Stimulated activated CD4-positive, alpha-beta T cell treated with anti-CD3 and anti-CD28 coated beads, Interleukin-4, amount 100 ng/mL, for 1 hour (primary cell): Measurements from ENCODE around the gene URI1.

ENCODE experiments used
- DNase-seq: peaks from one replicate; pipeline ENCODE4 v3.0.0-alpha.2; 2020

The URI1 gene

GRCh38 chr19:29976151-29976943, 34.3 kb downstream of the URI1 start:
- no peak for DNase-seq

GRCh38 chr19:29978080-29978479, 36.0 kb downstream of the URI1 start:
- no peak for DNase-seq

GRCh38 chr19:29983568-29983967, 41.5 kb downstream of the URI1 start:
- DNase-seq = no peak

- no peak for DNase-seq
Measured at GRCh38 chr19:29985196-29985595, 43.2 kb downstream of the URI1 start.

GRCh38 chr19:29988351-29988750, 46.3 kb downstream of the URI1 start:
- no peak for DNase-seq

- no peak for DNase-seq
Measured at GRCh38 chr19:29992233-29992867, 50.3 kb downstream of the URI1 start.

- DNase-seq = no peak
Measured at GRCh38 chr19:29999490-29999889, 57.5 kb downstream of the URI1 start.

GRCh38 chr19:30000862-30001261, 58.8 kb downstream of the URI1 start:
- no peak for DNase-seq

- no peak for DNase-seq
Measured at GRCh38 chr19:30001301-30001700, 59.3 kb downstream of the URI1 start.

GRCh38 chr19:30001791-30002190, 59.8 kb downstream of the URI1 start:
- DNase-seq = no peak

GRCh38 chr19:30003866-30004265, 61.8 kb downstream of the URI1 start:
- DNase-seq = no peak

- DNase-seq = no peak
Measured at GRCh38 chr19:30004403-30004802, 62.4 kb downstream of the URI1 start.

- no peak for DNase-seq
Measured at GRCh38 chr19:30006207-30006606, 64.2 kb downstream of the URI1 start.

- DNase-seq = no peak
Measured at GRCh38 chr19:30008169-30008568, 66.1 kb downstream of the URI1 start.

- no peak for DNase-seq
Measured at GRCh38 chr19:30009013-30009412, 67.0 kb downstream of the URI1 start.

GRCh38 chr19:30011051-30011578, 69.1 kb downstream of the URI1 start:
- DNase-seq = no peak

- DNase-seq = no peak
Measured at GRCh38 chr19:30014770-30015169, 72.7 kb downstream of the URI1 start.

GRCh38 chr19:30017172-30017571, 75.1 kb downstream of the URI1 start:
- DNase-seq = no peak

- DNase-seq = no peak
Measured at GRCh38 chr19:30020189-30020588, 78.2 kb downstream of the URI1 start.

- no peak for DNase-seq
Measured at GRCh38 chr19:30022659-30023058, 80.6 kb downstream of the URI1 start.

- DNase-seq = no peak
Measured at GRCh38 chr19:30023330-30023729, 81.3 kb downstream of the URI1 start.

- DNase-seq = no peak
Measured at GRCh38 chr19:30024091-30024490, 82.1 kb downstream of the URI1 start.

GRCh38 chr19:30026933-30027332, 84.9 kb downstream of the URI1 start:
- DNase-seq = no peak
